Activated T-helper 2 cell treated with anti-CD3 and anti-CD28 coated beads, Interferon-gamma antibody, Interleukin-2, Interleukin-4, amounts not matched to agents 10 μg/mL and 5 μg/mL and 100 μg/mL, durations not matched to agents 14 hours and 24 hours and 36 hours (primary cell): Measurements from ENCODE around the gene XRCC6. TPM values are rescaled to one million over a fixed set of nuclear protein-coding genes. Genes with fewer than 3 reads are reported as not detected.
"Not testable (repeated sequence)": the region's sequence is repeated elsewhere in the genome, so short reads cannot be mapped to it uniquely, and the experiment has no call there.

Source experiments
- DNase-seq: peaks from one replicate; pipeline ENCODE4 v3.0.0; 2021; ENCODE audit warnings: low spot score
- H3K27ac Mint-ChIP-seq: one replicate; pipeline ENCODE4 v1.8.0; 2021; ENCODE audit warnings: mixed read lengths
- H3K27me3 Mint-ChIP-seq: one replicate; pipeline ENCODE4 v1.8.0; 2021; ENCODE audit warnings: low read depth, mixed read lengths
- H3K36me3 Mint-ChIP-seq: one replicate; pipeline ENCODE4 v1.8.0; 2021; ENCODE audit warnings: low read depth, mixed read lengths
- H3K4me1 Mint-ChIP-seq: one replicate; pipeline ENCODE4 v1.8.0; 2021; ENCODE audit warnings: low read depth, mixed read lengths
- H3K4me3 Mint-ChIP-seq: one replicate; pipeline ENCODE4 v1.8.0; 2021; ENCODE audit warnings: low read depth, mild to moderate bottlenecking, moderate library complexity, mixed read lengths
- H3K9me3 Mint-ChIP-seq: one replicate; pipeline ENCODE4 v1.8.0; 2021; ENCODE audit warnings: mixed read lengths
- intact Hi-C: fragments of 100-400 bp; cut with micrococcal nuclease; formaldehyde crosslinking; loops from one replicate; pipeline ENCODE4 v1.15.1; 2023
- total RNA-seq: library from RNA; stranded (reverse); gene quantifications from 2 replicates; pipeline ENCODE4 v1.2.3, GENCODE V29; 2022

The XRCC6 gene
- total RNA-seq, 1 donor from 2014 or later: 421 TPM

DNA sequence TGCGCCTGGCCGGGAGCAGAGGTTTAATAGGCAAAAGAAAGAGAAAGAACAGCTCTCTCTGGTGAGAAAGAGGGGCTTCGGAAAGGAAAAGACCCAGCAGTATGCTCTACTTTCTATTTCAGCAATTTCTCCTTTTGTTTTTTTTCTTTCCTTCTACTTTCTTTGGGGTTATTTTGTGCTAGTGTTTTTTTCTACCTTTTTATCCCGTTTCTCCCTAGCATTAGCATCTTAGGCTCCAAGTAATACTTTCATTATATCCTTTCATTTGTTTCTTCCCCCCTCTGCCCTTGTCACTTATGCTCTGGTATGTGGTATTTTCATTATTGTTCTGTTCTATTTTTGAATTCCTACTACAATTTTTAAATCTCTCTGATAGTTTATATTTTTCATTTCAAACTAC, 63.1 kb downstream of the XRCC6 start:
- Mint-ChIP-seq H3K9me3 (no peaks in the 10 kb centered on the region), H3K4me3 (no peak overlapping the region), H3K27me3 (no peaks in the 10 kb centered on the region), H3K36me3 (peaks cover 41% of the 10 kb centered on the region), H3K4me1 (peaks cover 18% of the 10 kb centered on the region), H3K27ac (no peak overlapping the region)
- intact Hi-C loops: no loop called here
- no peak for DNase-seq

DNA sequence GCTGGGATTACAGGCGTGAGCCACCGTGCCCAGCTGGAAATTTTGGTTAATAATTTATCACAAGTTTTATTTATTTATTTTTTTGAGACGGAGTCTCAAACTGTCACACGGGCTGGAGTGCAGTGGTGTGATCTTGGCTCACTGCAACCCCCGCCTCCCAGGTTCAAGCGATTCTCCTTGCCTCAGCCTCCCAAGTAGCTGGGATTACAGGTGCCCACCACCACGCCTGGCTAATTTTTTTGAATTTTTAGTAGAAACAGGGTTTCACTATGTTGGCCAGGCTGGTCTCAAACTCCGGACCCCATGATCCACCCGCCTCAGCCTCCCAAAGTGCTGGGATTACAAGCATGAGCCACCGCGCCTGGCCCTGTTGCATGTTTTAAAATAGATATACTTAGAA, 65.8 kb downstream of the XRCC6 start:
- H3K9me3 Mint-ChIP-seq, H3K27me3 Mint-ChIP-seq, DNase-seq, intact Hi-C loops: not testable (repeated sequence)
- Mint-ChIP-seq H3K4me1 (peaks cover 17% of the 10 kb centered on the region), H3K4me3 (peak overlapping the region; percentile 99), H3K36me3 (peaks cover 29% of the 10 kb centered on the region), H3K27ac (peak overlapping the region; percentile 99)

DNA sequence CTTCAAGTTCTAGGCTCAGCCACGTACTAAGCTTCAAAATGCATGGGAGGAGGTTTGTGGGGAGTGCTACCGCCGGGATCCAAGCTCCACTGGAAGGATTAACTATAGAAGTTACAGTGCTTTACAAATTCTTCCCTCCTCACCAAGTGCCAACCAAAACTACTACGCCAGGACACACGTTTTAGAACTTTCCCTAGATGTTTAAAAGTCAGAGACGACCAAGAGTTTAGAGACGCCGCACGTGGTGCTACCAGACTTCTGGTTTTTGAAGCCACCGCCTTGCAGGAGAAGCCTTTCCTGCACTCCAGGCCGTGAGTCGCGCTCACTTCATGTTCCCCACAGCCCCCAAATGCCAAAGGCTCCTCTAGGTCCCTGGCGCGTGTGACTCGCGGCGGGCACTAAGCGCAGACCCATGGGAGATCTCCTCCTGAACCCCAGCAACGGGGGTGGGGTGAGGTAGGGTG, 66.8 kb downstream of the XRCC6 start:
- H3K4me3 Mint-ChIP-seq: peak overlapping the region; percentile 99
- H3K4me1 Mint-ChIP-seq: peaks cover 14% of the 10 kb centered on the region
- no peaks in the 10 kb centered on the region for H3K9me3 Mint-ChIP-seq
- peaks cover 23% of the 10 kb centered on the region for H3K36me3 Mint-ChIP-seq
- peak overlapping the region; percentile 99 for H3K27ac Mint-ChIP-seq
- no peak for DNase-seq
- H3K27me3 Mint-ChIP-seq: no peaks in the 10 kb centered on the region
- intact Hi-C loops: loop anchor here (2.0 kb wide), 2 partner anchors 171 to 253 kb away; no protein-coding TSS in a partner anchor

- Mint-ChIP-seq H3K9me3 (no peaks in the 10 kb centered on the region), H3K27ac (peak within 1 kb of the TSS; percentile 99), H3K4me1 (peaks cover 14% of the 10 kb centered on the region), H3K27me3 (no peaks in the 10 kb centered on the region), H3K4me3 (peak within 1 kb of the TSS; percentile 99), H3K36me3 (peaks cover 22% of the 10 kb centered on the region)
- intact Hi-C loops: loop anchor here (2.0 kb wide), 2 partner anchors 170 to 252 kb away; no protein-coding TSS in a partner anchor
- peak; percentile 93 for DNase-seq
Measured at GRCh38 chr22:41688365-41689211, 67.5 kb downstream of the XRCC6 start, which contains the start of gene SNU13. TSS of gene SNU13 (minus strand) at chr22:41688867. CDS start at chr22:41688796, 71 bp downstream.

DNA sequence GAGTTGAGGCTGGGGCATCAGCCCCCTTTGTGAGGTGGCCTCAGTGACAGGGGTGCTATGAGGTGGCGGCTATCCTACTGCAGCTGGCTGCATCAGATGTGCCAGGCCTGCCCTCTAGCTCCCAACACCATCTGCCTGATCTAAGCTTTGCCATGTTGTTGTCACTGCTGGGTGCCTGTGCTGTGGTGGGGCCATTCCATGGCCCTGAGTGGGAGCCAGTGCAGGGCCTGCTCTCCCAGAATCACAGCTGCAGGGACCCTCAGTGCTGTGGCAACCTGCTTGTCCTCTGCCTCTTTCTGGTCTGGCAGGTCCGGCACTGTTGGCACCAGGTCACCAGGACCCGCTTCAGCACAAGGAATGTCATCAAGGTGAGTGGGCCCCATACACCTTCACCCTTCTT, 69.4 kb downstream of the XRCC6 start:
- intact Hi-C loops: no loop called here
- DNase-seq: no peak
- Mint-ChIP-seq H3K27ac (peak overlapping the region; percentile 67), H3K27me3 (no peaks in the 10 kb centered on the region), H3K9me3 (no peaks in the 10 kb centered on the region), H3K4me3 (peak overlapping the region; percentile 66), H3K36me3 (peaks cover 22% of the 10 kb centered on the region), H3K4me1 (peaks cover 14% of the 10 kb centered on the region)

- H3K4me3 Mint-ChIP-seq: no peak overlapping the region
- peaks cover 7% of the 10 kb centered on the region for H3K36me3 Mint-ChIP-seq
- intact Hi-C loops: loop anchor here (5.0 kb wide), 2 partner anchors 87 to 107 kb away; partner anchors contain the start of gene CCDC134
- H3K27me3 Mint-ChIP-seq: peaks cover 2% of the 10 kb centered on the region
- no peak for DNase-seq
- H3K27ac Mint-ChIP-seq: no peak overlapping the region
- peaks cover 10% of the 10 kb centered on the region for H3K4me1 Mint-ChIP-seq
- H3K9me3 Mint-ChIP-seq: no peaks in the 10 kb centered on the region
Measured at GRCh38 chr22:41695211-41695610, 74.1 kb downstream of the XRCC6 start.

- Mint-ChIP-seq H3K4me1 (peaks cover 11% of the 10 kb centered on the region), H3K27me3 (peaks cover 2% of the 10 kb centered on the region), H3K27ac (peak overlapping the region; percentile 69), H3K4me3 (no peak overlapping the region), H3K9me3 (no peaks in the 10 kb centered on the region), H3K36me3 (peaks cover 2% of the 10 kb centered on the region)
- intact Hi-C loops: loop anchor here (1.0 to 5.0 kb wide), 3 partner anchors 86 to 245 kb away; partner anchors contain the start of gene CCDC134
- no peak for DNase-seq
Measured at GRCh38 chr22:41696703-41697102, 75.6 kb downstream of the XRCC6 start.

DNA sequence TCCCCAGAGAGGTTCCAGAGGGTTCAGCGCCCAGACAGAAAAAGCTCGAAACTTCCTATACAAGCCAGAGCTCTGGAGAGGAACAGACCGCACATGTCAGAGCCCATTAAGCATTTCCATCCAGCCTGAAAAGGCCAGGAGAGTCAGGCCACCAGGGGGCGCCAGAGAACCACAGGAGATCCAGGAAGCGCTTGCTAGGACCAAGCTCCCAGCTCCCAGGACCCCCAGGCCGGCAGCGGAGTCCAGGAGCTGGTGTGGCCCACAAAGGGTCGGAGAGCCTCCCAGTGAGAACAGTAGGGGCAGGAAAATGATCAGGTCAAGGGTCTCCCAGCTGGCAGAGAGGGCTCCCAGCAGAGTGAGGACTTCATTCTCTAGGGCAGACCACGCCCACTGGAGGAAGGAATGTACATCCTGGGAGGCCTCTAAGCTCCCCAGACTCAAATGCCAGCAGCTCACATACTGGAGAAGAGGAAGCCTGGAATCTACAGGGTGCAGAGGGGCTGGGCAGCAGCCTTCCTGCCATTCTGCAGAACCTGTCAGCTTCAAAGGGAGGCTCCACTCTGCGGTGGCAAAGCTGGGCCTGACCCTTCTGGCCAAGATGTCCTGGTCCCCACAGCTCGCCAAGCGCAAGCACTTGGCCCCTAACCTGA, 76.2 kb downstream of the XRCC6 start:
- DNase-seq: peak; percentile 81
- Mint-ChIP-seq H3K27me3 (peaks cover 2% of the 10 kb centered on the region), H3K4me3 (no peak overlapping the region), H3K36me3 (peaks cover 2% of the 10 kb centered on the region), H3K9me3 (no peaks in the 10 kb centered on the region), H3K27ac (peak overlapping the region; percentile 69), H3K4me1 (peaks cover 11% of the 10 kb centered on the region)
- intact Hi-C loops: loop anchor here (1.0 to 5.0 kb wide), 3 partner anchors 85 to 244 kb away; partner anchors contain the start of gene CCDC134

GRCh38 chr22:41699264-41700107, 78.4 kb downstream of the XRCC6 start, which contains the start of gene MEI1:
TSS of gene MEI1 (plus strand) at chr22:41699503. CDS start at chr22:41699539, 36 bp downstream.
- Mint-ChIP-seq H3K27ac (peak within 1 kb of the TSS; percentile 83), H3K27me3 (peaks cover 7% of the 10 kb centered on the region), H3K4me1 (peaks cover 11% of the 10 kb centered on the region), H3K4me3 (peak within 1 kb of the TSS; percentile 61), H3K36me3 (peaks cover 2% of the 10 kb centered on the region), H3K9me3 (no peaks in the 10 kb centered on the region)
- DNase-seq: peak; percentile 84
- intact Hi-C loops: loop anchor here (5.0 kb wide), 2 partner anchors 83 to 103 kb away; partner anchors contain the start of gene CCDC134

GRCh38 chr22:41700108-41700364, 78.9 kb downstream of the XRCC6 start:
- Mint-ChIP-seq H3K4me1 (peaks cover 11% of the 10 kb centered on the region), H3K4me3 (no peak overlapping the region), H3K27ac (no peak overlapping the region), H3K27me3 (peaks cover 7% of the 10 kb centered on the region), H3K9me3 (no peaks in the 10 kb centered on the region), H3K36me3 (peaks cover 2% of the 10 kb centered on the region)
- intact Hi-C loops: no loop called here
- DNase-seq: no peak

DNA sequence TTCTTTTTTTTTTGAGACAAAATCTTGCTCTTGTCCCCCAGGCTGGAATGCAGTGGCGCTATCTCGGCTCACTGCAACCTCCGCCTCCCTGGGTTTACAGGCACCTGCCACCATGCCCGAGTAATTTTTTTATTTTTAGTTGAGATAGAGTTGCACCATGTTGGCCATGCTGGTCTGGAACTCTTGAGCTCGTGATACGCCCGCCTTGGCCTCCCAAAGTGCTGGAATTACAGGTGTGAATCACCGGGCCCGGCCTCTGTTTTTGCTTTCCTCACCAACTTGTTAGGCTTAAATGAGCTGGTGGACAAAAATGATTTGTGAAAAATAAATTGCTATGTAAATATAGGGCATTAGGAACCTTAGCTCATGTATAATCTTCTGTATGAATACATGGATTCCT, 81.7 kb downstream of the XRCC6 start:
- Mint-ChIP-seq H3K36me3 (peaks cover 2% of the 10 kb centered on the region), H3K4me1 (peaks cover 5% of the 10 kb centered on the region), H3K27ac (no peak overlapping the region), H3K4me3 (no peak overlapping the region), H3K9me3 (no peaks in the 10 kb centered on the region), H3K27me3 (peaks cover 11% of the 10 kb centered on the region)
- intact Hi-C loops: no loop called here
- no peak for DNase-seq

DNA sequence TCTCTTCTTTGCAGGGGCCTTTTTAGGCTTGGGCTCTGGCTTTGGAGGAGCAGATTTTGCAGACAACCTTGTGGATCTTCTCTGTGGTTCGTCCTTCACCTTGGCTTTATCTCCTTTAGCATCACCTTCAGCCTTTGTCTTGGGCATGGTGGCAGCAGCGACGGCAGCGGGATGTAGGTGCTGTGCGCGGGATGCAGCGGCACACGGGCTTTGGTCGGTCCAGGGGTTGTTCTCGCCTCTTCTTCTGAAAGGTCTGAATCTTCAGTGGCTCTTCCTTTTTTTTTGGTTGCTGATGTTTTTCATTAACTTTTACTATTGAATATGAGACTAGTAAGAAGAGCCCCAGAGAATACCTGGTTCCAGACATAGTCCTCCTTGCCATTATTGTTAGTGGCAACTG, 88.2 kb downstream of the XRCC6 start:
- no peaks in the 10 kb centered on the region for H3K9me3 Mint-ChIP-seq
- DNase-seq: no peak
- intact Hi-C loops: no loop called here
- no peak overlapping the region for H3K27ac Mint-ChIP-seq
- H3K4me1 Mint-ChIP-seq: no peaks in the 10 kb centered on the region
- no peaks in the 10 kb centered on the region for H3K36me3 Mint-ChIP-seq
- no peak overlapping the region for H3K4me3 Mint-ChIP-seq
- peaks cover 17% of the 10 kb centered on the region for H3K27me3 Mint-ChIP-seq
